Measurements from ENCODE around the gene C10orf90. TPM values are rescaled to one million over a fixed set of nuclear protein-coding genes. Genes with fewer than 3 reads are reported as not detected.

The C10orf90 gene
- total and polyA plus RNA-seq, 7 donors, result 0.03 to 1.1 (median 0.33) TPM; not detected in 4

DNA sequence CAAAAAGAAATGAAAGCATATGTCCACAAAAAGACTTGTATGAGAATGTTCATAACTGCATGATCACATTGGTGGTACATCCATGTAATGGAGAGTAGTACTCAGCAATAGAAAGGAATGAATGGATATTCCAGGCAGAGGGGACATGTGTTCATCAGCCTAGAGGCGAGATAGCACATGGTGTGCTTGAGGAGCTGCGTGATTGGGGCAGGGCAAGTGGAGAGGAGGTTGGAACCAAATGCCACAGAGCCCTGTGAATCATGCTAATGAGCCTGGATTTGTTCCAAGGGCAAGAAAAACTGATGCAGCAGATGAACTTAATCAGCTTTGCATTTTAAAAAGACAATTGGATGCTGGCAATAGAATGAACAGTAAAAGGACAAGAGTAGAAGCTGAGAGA, 73.3 kb downstream of the C10orf90 start:
- H3K27ac ChIP-seq, result no peak overlapping the region
- H3K4me3 ChIP-seq, result no peak overlapping the region
- intact Hi-C loops (cut with DNase I), result no loop called here
- no peaks in the 10 kb centered on the region for H3K27me3 ChIP-seq
- 60 to 76% methylated on average over 2 of the region's 2 CpGs for WGBS, 2 donors
- no peaks in the 10 kb centered on the region for H3K4me1 ChIP-seq
- no peak for TF ChIP-seq EP300 (IDR thresholded peaks at IDR 0.05)
- TF ChIP-seq, protein P1, sequence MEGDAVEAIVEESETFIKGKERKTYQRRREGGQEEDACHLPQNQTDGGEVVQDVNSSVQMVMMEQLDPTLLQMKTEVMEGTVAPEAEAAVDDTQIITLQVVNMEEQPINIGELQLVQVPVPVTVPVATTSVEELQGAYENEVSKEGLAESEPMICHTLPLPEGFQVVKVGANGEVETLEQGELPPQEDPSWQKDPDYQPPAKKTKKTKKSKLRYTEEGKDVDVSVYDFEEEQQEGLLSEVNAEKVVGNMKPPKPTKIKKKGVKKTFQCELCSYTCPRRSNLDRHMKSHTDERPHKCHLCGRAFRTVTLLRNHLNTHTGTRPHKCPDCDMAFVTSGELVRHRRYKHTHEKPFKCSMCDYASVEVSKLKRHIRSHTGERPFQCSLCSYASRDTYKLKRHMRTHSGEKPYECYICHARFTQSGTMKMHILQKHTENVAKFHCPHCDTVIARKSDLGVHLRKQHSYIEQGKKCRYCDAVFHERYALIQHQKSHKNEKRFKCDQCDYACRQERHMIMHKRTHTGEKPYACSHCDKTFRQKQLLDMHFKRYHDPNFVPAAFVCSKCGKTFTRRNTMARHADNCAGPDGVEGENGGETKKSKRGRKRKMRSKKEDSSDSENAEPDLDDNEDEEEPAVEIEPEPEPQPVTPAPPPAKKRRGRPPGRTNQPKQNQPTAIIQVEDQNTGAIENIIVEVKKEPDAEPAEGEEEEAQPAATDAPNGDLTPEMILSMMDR (IDR thresholded peaks at IDR 0.05), result no peak
- TF ChIP-seq POLR2A (IDR thresholded peaks at IDR 0.05), result no peak
- no peak for TF ChIP-seq POLR2AphosphoS5 (IDR thresholded peaks at IDR 0.05)
- H3K36me3 ChIP-seq, result no peaks in the 10 kb centered on the region
- H3K9me3 ChIP-seq, result no peaks in the 10 kb centered on the region
- DNase-seq, result no peak

DNA sequence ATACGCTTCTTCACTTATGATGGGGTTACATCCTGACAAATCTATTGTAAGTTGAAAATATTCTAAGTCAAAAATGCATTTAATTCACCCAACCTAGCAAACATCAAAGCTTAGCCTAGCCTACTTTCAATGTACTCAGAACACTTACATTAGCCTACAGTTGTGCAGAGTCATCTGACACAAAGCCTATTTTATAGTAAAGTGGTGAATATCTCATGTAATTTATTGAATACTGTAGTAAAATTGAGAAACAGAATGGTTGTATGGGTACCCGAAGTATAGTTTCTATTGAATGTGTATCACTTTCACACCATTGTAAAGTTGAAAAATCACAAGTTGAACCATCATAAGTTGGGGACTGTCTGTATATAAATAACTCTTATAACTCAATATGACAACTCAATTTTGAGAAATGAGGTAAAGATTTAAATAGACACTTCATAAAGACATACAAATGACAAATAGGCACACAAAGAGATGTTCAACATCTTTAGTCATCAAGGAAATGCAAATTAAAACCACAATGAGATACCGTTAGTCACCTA, 73.9 kb downstream of the C10orf90 start:
- no peaks in the 10 kb centered on the region for H3K36me3 ChIP-seq
- intact Hi-C loops (cut with DNase I), result no loop called here
- no peak overlapping the region for H3K27ac ChIP-seq
- no peak for TF ChIP-seq EP300 (IDR thresholded peaks at IDR 0.05)
- no peak for TF ChIP-seq POLR2AphosphoS5 (IDR thresholded peaks at IDR 0.05)
- TF ChIP-seq POLR2A (IDR thresholded peaks at IDR 0.05), result no peak
- TF ChIP-seq, protein P1 (IDR thresholded peaks at IDR 0.05), result no peak
- 79 to 86% methylated on average over 3 of the region's 3 CpGs for WGBS, 2 donors
- no peaks in the 10 kb centered on the region for H3K9me3 ChIP-seq
- H3K4me3 ChIP-seq, result no peak overlapping the region
- no peak for DNase-seq
- no peaks in the 10 kb centered on the region for H3K27me3 ChIP-seq
- no peaks in the 10 kb centered on the region for H3K4me1 ChIP-seq

DNA sequence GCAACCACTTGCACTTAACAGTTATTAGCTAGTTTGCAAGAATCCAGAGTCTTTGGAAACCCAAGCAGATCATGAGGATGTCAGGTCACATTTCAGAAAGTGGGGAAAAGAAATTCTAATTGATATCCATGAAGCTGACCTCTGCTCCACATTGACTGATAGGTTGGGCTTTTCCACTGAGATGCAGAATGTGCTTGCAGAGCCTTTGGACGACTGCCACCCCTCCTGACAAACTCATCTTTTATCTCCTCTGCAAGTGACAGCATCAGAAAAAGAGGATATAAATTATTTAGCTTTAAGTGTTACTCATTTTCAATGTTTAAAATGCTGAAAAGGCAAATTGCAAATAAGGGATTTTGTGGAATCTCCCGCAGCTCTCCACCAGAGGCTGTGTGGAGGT, 75.3 kb downstream of the C10orf90 start:
- WGBS, 2 donors, result 30 to 55% methylated on average over 2 of the region's 2 CpGs
- no peak overlapping the region for H3K4me3 ChIP-seq
- H3K4me1 ChIP-seq, result no peaks in the 10 kb centered on the region
- H3K36me3 ChIP-seq, result no peaks in the 10 kb centered on the region
- intact Hi-C loops (cut with DNase I), result no loop called here
- no peak overlapping the region for H3K27ac ChIP-seq
- no peak for TF ChIP-seq POLR2AphosphoS5 (IDR thresholded peaks at IDR 0.05)
- TF ChIP-seq, protein P1 (IDR thresholded peaks at IDR 0.05), result no peak
- no peak for DNase-seq
- no peaks in the 10 kb centered on the region for H3K9me3 ChIP-seq
- no peaks in the 10 kb centered on the region for H3K27me3 ChIP-seq

DNA sequence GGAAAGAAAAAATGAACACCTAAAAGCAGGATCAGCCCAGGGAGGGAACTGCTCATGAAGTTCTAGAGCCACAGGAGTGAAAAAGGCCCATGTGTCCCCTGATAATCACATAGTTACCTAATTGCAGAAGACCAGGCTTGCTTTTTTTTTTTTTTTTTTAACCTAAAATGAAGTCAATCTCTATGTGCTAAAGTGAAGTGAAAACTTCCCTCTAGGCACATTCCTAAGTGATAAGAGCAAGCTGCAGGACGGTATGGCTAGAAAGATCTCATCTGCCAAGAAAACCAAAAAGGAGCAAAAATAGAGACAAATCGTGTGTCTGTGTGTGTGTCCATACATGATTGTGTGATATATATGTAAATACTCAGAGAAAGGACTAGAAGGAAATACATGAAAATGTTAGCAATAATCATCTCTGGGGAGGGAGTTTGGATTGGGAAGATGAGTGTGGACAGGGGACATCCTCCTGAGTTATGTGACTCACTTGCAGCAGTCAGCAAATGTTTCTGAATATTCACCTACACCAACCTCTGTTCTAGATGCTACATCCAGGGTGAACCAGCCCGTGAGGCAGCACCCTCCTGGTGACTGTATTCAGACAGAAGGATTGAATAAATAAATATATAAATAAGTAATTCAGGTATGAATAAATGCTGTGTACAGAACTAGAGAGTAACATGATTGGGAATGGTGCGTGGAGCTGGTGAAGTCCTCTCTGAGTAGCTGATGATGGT, 76.4 kb downstream of the C10orf90 start:
- Histone ChIP-seq H3K9me3 (no peaks in the 10 kb centered on the region), H3K27me3 (no peaks in the 10 kb centered on the region), H3K4me1 (no peaks in the 10 kb centered on the region), H3K27ac (no peak overlapping the region), H3K36me3 (no peaks in the 10 kb centered on the region), H3K4me3 (no peak overlapping the region)
- TF ChIP-seq, protein P1 (IDR thresholded peaks at IDR 0.05), result no peak
- TF ChIP-seq EP300 (IDR thresholded peaks at IDR 0.05) (no peak), POLR2AphosphoS5 (IDR thresholded peaks at IDR 0.05) (no peak), POLR2A (IDR thresholded peaks at IDR 0.05) (no peak)
- intact Hi-C loops (cut with DNase I), result no loop called here
- DNase-seq, result no peak
- 76 to 79% methylated on average over 4 of the region's 4 CpGs for WGBS, 2 donors
